Left renal pelvis (tissue), 4 donors: ENCODE measurements around the gene MTERF1. TPM values are rescaled to one million over a fixed set of nuclear protein-coding genes. Genes with fewer than 3 reads are reported as not detected.
"Not testable (repeated sequence)": the region's sequence is repeated elsewhere in the genome, so short reads cannot be mapped to it uniquely, and the experiment has no call there.

Experiments used
- DNase-seq, 4 donors: peaks; one replicate each; pipeline ENCODE4 v3.0.0-alpha.2; 2013; ENCODE audit warnings: low read depth in 4 of 4, low spot score in 3 of 4
- polyA plus RNA-seq, 4 donors: library from polyadenylated mRNA; unstranded; fragments of 120-200 nt; gene quantifications; one replicate each; pipeline ENCODE4 v1.2.1, GENCODE V29; 2013; ENCODE audit not compliant: insufficient read length in 4 of 4

The MTERF1 gene
- polyA plus RNA-seq, 4 donors, result 16.0 to 23.1 (median 21.6) TPM

DNA sequence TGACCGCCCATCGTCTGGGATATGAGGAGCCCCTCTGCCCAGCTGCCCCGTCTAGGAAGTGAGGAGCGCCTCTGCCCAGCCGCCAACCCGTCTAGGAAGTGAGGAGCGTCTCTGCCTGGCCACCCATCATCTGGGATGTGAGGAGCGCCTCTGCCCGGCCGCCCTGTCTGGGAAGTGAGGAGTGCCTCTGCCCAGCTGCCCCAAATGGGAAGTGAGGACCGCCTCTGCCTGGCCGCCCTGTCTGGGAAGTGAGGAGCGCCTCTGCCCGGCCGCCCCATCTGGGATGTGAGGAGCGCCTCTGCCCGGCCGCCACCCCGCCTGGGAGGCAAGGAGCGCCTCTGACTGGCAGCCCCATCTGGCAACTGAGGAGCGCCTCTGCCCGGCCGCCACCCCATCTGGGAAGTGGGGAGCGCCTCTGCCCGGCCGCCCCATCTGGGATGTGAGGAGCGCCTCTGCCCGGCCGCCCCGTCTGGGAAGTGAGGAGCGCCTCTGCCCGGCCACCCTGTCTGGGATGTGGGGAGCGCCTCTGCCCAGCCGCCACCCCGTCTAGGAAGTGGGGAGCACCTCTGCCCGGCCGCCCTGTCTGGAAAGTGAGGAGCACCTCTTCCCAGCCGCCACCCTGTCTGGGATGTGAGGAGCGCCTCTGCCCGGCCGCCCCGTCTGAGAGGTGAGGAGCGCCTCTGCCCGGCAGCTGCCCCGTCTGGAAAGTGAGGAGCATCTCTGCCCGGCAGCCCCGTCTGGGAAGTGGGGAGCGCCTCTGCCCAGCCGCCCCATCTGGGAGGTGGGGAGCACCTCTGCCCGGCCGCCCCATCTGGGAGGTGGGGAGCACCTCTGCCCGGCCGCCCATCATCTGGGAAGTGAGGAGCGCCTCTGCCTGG lies 7.1 kb upstream of the MTERF1 start:
- not testable (repeated sequence) for DNase-seq

DNA sequence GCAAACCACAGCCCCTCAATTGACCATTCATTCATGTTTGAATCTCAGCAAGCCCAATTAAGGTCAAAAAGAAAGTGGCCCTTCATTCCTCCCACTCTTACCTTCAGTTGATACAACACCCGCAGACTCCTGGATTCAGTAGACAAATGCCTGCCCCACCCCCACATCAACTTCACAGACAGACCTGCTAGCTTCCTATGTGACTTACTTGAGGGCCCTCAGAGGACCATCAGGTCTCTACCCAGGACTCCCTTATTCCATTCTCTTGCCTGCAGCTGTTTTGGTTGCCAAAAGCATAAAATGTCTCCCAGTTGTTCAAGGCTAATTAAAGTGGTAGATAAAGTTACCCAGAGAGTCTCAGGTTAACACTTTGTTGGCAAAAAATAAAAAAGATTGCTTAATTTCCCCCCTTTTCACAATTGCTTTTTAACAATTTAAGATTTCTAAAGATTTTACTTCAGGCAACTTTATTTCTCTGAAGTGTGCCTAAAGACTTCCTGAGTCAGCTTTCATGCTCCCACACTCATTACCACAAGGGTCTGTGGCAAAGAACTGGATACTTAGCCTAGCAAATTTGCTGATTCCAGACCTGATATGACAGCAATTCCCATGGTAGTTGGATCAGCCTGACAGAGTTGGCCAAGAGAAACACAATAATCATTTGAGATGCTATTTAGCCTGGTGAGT lies 3.3 kb upstream of the MTERF1 start:
- no peak for DNase-seq

DNA sequence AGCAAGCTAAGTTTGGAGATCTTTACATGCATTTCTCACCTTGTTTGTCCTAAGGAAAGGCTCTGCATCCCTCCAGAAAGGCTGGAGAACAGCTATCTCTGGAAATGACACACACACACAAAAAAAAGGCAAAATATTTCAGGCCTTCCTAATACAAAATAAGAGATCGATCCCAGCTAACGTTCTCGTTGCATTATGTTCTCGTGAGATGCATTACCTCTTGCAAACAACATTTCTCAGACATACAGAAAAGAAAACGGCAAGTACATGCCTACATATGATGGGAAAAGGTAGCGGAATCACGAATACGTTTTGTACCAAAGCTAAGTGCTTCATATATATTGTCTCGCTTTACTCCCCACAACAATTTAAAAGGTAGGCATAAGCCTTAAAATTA lies 488 bp downstream of the MTERF1 start:
- no peak for DNase-seq

DNA sequence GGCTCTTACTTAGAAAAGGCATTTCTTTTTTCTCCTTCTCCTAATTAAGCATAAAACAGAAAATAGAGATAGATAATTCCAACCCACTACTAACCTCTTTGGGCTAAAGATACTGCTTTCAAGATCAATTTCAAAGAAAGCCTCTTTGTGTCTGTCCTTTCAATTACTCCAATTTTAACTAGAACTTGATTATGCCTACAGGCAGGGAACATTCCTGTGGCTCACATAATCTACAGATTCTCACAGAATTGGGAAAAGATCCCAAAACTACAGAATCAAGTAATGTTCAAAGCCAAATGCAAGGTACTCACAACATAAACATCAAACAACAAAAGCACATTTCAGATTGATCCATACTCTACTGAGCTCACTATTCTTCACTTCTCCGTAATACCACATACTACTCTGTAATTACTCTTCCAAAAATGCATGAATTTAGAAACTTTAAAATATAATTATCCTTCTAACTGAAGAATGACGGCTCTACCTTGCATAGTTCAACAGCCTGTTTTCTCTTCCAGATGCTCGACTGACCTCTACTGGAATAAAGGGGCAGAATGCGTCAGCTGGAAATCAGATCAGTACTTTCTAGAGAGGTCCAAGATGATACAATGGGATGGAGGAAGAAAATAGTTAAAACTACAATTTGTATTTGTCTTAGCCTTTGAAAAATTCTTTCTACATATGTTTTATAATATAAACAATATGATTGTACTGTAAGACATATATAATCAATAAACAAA lies 3.9 kb downstream of the MTERF1 start:
- DNase-seq, result no peak

DNA sequence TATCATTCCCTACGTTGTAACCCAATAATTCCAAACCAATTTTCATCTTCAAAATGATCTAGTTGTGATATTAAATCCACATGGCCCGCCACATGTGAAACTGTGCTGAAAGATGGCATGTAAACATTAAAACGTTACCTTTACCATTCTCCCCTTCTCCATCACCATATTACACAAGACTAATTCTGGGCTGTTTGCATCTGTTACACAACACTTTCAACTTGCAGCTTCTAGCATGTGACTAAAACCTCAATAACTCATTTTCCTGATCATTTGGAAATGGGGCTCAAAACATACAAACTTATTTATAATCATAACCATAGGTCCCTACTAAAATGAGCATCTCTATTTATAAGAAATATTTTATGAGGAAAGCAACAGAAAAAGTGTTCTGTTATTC lies 4.7 kb downstream of the MTERF1 start:
- DNase-seq, result no peak

DNA sequence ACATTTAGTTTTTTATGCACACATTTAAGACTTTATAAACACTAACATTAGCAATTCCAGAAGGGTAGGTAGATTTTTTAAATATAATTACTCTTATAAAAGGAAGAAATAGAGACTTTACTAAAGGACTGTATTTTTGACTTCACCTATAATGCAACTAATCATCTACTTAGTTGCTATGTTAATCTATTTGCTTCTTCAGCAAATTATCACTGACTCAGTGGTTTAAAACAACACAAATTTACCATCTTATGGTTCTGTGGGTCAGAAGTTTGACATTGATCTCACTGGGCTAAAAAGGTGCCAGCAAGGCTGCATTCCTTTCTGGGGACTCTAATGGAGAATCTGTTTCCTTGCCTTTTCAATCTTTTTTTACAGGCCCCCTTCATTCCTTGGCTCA lies 7.6 kb downstream of the MTERF1 start:
- DNase-seq, result no peak

DNA sequence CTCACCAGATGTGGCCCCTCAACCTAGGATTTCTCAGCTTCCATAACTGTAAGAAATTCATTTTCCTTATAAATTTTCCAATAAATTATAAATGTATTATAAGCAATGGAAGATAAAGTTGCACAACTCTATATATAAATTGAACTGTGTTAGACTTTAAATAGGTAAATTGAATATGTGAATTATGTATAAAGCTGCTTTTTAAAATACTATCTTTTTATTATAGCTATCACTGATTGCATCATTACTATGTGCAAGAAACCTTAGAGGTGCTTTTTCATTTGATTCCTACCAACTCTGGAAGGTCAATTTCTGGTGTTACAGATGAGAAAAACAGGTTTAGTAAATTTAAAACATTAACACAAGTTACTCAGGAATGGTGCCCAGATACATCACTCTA lies 8.4 kb downstream of the MTERF1 start:
- DNase-seq, result no peak

DNA sequence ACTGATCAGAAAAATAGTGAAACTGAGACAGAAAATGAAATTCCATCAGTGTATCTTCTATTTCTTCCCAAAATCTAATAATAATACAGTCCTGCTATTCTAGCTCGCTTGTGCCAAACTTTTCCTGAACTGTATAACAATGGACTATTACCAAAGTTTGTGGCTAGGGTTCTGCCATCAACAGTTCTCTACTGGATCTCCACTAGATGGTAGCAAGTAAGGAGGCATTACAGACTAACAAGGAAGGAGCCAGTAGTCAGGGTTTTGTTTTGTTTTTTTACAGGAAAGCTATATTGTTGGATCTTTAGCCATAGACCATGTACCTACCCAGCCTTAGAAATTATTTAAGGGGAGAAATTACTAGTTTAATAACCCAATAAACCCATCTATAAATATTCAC lies 10.8 kb downstream of the MTERF1 start:
- no peak for DNase-seq

DNA sequence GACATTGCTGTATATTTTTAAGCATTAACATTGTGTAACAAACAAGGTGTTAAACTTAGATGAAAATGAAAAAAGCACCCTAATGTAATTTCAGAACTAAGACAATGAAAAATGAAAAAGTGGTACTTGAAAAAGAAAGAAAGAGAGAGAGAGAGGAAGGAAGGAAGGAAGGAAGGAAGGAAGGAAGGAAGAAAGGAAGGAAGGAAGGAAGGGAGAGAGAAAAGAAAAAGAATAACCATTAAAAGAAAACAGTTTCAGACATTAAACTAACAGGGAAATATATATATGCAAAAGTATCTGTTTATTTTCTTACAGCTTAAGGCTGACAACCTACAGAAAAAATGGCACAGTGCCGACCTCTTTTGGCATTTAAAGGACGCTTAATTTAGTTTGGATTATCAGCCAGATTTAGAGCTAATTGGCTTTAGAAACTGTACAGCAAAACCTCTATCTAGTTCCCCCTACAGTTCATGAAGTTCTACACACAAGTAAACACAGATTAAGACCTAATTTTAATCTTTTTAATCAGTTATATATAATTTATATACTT lies 13.8 kb downstream of the MTERF1 start:
- DNase-seq, result no peak

DNA sequence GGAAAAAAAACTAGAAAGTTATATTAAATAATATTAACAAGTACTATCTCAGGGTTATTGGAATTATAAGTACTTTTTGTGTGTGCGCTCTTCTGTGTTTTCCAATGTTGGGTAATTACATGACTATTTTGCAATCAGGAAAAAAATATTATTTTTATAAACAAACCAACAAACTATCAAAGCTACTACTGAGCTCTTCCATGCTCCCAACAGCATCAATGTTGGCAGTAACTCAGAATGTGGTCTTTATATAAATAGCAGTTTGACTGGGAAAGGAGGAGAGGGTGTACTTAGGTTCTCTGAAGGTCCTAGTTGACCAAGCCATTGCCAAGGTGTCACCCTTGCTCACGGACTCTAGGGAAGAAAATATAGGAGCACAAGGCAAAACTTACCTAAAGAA lies 15.0 kb downstream of the MTERF1 start:
- DNase-seq, result no peak

DNA sequence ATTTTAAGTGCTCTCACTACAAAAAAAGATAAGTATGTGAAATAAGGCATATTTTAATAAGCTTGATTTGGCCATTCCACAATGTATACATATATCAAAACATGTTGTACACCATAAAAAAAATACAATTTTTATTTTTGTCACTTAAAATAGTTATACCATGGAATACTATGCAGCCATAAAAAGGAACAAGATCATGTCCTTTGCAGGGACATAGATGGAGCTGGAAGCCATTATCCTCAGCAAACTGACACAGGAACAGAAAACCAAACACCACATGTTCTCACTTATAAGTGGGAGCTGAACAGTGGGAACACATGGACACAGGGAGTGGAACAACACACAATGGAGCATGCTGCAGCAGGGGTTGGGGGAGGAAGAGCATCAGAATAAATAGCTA lies 15.9 kb downstream of the MTERF1 start:
- DNase-seq, result not testable (repeated sequence)

DNA sequence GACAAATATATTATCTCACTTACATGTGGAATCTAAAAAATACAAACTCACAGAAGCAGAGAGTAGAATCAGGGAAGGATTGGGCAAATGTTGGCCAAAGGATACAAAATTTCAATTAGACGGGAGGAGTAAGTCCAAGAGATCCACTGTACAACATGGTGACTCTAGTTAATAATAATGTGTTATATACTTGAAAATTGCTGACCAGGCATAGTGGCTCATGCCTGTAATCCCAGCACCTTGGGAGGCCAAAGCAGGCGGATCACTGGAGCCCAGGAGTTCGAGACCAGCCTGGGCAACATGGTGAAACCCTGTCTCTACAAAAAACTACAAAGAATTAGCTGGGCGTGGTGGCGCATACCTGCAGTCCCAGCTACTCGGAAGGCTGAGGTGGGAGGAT lies 16.4 kb downstream of the MTERF1 start:
- no peak for DNase-seq

DNA sequence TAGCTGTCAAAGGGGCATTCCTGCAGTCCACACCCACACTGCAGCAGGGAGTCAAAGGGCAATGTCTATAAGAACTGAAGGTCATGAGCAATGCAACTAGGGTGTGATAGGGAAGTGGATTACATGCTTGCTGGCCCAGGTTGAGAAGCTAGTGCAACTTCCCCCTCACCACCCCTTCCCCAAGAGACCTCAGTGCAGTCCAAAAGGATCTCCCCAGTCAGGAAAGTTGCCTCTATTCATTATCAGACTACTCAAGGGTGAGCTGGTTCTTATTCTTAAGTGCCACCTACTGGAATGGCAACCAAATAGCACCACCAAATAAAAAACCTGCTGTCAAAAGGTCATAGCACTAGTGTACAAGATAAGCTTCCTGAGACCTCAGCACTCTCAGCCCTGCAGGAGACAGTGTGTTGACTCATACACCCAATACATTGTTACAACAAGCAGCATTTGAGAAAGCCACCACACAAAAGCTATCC lies 28.2 kb downstream of the MTERF1 start:
- no peak for DNase-seq

DNA sequence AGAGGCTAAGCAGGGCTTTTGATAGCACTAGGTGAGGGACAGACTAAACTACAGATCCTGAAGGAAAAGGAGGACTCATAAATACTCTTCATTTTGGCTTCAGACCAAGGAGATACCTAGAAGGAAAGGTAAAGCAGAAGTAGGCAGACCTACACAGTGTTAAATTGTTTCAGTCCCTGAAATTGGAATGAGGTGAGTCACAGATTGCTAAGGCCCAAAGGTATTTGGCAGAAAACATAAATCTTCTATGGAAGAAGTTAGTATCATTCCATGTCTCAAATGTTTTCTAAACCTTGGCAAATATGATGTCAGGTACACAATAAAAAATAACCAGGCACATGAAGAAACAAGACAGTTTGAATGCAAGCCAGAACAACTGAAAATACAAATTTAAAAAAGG lies 30.0 kb downstream of the MTERF1 start:
- DNase-seq, result no peak

DNA sequence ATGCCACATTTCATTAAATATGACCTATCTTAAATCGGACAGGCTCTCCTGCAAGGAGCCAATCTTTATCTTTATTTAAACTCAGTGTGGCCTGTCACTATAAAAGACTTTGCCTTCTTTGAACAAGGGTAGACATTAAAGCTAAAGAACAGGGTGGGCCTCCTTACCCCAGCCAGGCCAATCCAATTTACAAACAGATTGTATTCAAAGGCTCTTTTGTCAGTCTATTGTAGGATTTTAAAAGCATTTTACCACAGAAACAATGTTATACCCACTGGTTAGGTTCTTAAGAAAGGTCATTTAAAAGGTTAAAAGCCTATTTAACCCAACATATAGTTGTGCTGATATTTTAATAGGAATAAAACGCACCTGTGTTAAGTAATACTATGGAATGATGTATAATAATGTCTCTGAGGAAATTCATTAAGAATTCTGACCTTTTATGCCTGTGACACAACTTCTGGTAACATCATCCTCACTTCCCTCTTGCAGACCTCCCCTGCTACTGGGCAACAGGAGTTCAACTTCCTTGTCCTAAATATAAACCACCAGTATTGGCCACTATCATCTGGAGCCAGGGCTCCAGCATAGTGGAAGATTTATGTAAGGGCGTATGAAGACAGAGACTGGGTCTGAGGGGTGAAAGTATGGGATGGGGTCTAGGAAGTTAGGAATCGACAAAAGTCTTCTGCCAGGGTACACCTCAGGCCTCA lies 32.5 kb downstream of the MTERF1 start:
- DNase-seq, result no peak

DNA sequence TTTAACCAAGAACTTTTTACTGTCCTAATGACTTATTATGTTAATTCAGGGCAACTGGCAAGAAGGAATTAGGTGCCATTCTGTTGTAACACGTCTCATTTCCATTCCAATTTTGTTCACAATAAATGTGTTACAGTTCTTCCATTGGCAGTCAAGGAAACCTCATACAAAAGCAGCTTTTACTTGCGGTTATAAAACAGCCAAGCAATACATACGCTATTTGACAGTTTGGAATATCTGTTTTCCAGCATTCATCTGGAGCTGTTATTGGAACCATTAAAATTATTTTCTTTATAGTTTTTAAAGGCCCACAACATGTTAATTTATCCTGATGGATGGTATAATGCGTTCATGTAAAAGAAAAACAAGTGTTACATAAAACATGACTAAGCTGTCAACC lies 33.3 kb downstream of the MTERF1 start:
- DNase-seq, result no peak

DNA sequence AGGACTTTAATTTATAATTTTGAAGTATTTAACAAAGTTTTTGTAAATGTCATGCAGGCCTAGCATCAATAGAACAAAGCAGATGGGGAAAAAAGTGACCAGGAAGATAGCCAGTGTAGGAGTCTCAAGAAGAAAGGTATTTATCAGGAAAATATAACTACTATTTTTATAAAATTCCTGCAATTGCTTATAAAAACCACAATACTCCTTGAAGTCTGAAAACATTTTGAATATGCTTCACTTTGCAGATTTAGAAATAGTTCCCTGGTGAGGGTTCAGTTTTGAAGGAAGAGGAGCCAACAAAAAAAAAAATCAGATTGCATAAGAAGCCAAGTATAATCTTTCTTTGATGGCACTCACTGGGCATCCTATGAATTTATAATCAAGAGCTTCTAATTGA lies 34.1 kb downstream of the MTERF1 start:
- DNase-seq, result no peak

DNA sequence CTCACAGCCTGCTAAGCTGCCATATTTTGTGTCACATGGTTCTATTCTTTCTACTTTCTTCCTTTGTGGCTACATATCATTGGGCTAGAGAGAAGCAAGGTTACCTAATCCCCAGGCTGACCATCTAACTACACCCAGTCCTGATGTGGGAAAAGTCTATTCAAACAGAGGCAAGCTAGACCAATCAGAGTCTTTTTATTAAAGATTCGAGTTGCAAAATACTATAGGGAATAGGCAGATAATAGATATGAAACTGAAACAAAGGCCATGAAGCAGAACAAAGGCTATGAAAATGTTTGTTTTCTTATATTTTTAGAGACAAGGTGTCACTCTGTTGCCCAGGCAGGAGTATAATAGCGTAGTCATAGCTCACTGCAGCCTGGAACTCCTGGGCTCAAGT lies 36.7 kb downstream of the MTERF1 start:
- no peak for DNase-seq

DNA sequence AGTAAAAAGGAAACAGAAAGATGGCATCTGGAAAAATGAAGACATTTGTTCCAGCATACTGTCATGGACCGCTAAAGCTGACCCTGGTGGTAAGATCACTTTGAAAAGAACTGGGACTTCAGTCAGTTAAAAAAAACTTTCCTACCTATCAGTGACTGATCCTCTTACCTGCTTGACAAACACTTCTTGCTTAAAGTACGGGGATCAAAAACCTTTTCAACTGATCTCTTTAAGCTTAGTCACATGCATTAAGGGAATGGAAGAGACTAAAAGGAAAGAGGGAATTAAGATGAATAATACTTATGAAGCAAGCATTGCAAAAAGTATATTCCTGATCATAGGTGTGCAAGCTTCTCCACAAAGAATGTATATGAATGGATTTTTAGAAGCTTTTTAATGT lies 42.1 kb downstream of the MTERF1 start:
- DNase-seq, result no peak

DNA sequence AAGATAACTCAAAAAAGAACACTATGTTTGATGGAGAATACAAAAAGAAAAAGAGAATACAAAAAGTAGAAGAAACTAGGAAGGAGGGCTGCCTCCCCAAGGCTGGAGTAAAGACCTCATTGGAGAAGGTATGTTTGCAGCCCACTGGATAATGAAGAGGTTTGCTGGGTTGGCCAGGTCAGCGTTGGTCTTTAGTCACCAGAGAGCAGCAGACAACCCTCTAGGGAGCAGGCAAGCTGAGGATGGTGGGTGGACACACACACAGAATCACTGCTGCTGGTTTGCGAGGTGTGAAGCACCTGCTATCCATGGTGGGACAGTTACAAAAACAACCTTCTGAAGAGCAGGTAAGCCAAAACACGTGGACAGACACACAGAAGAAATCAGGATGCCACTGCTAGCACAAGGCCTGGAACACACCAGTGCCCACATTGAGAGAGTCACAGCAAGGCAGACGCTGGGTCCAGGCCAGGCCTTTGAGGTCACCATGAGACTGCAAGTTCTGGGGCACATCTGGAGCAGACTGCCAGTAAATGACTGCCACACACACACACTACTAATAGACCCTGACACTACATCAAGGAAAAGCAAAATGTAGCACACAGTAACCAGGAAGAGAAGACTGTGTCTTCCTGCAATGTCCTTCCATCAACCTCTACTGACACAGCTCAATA lies 43.0 kb downstream of the MTERF1 start:
- no peak for DNase-seq
